ENCODE data around the gene VPS4A.

VPS4A gene

DNA sequence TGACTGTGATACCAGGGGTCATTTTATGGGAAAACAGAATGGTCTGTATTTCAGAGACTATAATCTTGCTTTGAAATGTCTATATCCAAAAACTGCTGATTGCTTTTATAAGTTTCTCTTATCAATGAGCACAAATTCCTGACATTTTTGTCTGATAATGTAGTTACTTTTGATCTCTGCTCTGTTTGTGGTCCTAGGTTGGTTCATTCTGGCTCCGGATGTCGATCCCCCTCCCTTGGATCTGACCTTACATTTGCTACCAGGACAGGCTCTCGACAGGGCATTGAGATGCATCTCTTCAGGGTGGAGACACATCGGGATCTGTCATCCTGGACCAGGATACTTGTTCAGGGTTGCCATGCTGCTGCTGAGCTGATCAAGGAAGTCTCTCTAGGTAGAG, 27.3 kb upstream of the VPS4A start:
- TF ChIP-seq FOXP2 (optimal IDR thresholded peaks at IDR 0.05; ENCODE audit: borderline replicate concordance, extremely low read depth, extremely low read length, insufficient read depth) (no peak), POLR2AphosphoS5 (IDR thresholded peaks at IDR 0.05; ENCODE audit: low read depth, low read length) (no peak), TAF1 (IDR thresholded peaks at IDR 0.05; ENCODE audit: borderline replicate concordance, insufficient read depth, low read length) (no peak), SIN3A (IDR thresholded peaks at IDR 0.05; ENCODE audit: borderline replicate concordance, insufficient read depth, low read length) (no peak)
- TF ChIP-seq, protein P1, sequence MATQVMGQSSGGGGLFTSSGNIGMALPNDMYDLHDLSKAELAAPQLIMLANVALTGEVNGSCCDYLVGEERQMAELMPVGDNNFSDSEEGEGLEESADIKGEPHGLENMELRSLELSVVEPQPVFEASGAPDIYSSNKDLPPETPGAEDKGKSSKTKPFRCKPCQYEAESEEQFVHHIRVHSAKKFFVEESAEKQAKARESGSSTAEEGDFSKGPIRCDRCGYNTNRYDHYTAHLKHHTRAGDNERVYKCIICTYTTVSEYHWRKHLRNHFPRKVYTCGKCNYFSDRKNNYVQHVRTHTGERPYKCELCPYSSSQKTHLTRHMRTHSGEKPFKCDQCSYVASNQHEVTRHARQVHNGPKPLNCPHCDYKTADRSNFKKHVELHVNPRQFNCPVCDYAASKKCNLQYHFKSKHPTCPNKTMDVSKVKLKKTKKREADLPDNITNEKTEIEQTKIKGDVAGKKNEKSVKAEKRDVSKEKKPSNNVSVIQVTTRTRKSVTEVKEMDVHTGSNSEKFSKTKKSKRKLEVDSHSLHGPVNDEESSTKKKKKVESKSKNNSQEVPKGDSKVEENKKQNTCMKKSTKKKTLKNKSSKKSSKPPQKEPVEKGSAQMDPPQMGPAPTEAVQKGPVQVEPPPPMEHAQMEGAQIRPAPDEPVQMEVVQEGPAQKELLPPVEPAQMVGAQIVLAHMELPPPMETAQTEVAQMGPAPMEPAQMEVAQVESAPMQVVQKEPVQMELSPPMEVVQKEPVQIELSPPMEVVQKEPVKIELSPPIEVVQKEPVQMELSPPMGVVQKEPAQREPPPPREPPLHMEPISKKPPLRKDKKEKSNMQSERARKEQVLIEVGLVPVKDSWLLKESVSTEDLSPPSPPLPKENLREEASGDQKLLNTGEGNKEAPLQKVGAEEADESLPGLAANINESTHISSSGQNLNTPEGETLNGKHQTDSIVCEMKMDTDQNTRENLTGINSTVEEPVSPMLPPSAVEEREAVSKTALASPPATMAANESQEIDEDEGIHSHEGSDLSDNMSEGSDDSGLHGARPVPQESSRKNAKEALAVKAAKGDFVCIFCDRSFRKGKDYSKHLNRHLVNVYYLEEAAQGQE (IDR thresholded peaks at IDR 0.05; ENCODE audit: insufficient read depth in 1 of 2, low read depth in 2 of 2, low read length in 2 of 2) = no peak

DNA sequence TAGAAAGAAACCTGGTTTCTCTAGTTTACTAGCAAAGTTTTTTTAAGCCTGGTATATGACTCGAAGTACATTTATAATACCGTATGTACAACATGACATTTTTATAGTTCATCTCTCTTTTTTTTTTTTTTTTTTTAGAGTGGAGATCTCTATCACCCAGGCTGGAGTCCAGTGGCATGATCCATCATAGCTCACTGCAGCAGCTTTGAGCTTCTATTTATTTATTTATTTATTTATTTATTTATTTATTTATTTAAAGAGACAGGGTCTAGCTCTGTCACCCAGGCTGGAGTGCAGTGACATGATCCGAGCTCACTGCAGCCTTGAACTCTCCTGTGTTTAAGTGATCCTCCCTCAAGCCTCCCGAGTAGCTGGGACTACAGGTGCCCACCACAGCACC, 25.9 kb upstream of the VPS4A start:
- TF ChIP-seq FOXP2 (optimal IDR thresholded peaks at IDR 0.05; ENCODE audit: borderline replicate concordance, extremely low read depth, extremely low read length, insufficient read depth) (no peak), POLR2AphosphoS5 (IDR thresholded peaks at IDR 0.05; ENCODE audit: low read depth, low read length) (no peak), TAF1 (IDR thresholded peaks at IDR 0.05; ENCODE audit: borderline replicate concordance, insufficient read depth, low read length) (no peak), SIN3A (IDR thresholded peaks at IDR 0.05; ENCODE audit: borderline replicate concordance, insufficient read depth, low read length) (no peak)
- TF ChIP-seq, protein P1 (IDR thresholded peaks at IDR 0.05; ENCODE audit: insufficient read depth in 1 of 2, low read depth in 2 of 2, low read length in 2 of 2) = no peak

DNA sequence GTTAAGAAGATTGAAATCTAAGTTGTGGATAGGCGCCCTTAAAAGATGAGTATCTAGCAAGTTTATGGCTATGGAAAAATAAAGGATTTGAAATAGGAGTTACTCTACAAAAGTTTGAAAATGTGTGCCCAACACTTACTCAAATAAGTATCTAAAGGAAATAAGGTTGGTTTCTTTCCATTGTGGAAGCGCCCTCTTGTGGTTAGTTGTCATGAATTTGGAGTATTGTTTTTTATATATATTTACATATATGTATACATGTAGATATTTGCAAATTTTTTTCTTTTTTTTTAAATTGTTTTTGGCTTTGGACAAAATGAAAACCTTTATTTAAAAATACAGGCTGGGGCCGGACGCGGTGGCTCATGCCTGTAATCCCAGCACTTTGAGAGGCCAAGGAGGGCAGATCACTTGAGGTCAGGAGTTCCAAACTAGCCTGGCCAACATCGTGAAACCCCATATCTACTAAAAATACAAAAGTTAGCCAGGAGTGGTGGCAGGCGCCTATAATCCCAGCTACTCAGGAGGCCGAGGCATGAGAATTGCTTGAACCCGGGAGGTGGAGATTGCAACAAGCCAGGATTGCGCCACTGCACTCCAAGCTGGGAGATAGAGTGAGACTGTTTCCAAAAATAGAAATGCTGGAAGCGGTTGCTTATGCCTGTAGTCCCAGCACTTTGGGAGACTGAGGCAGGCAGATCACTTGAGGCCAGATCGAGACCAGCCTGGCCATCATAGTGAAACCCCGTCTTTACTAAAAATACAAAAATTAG, 24.0 kb upstream of the VPS4A start:
- TF ChIP-seq SIN3A (IDR thresholded peaks at IDR 0.05; ENCODE audit: borderline replicate concordance, insufficient read depth, low read length) (no peak), POLR2AphosphoS5 (IDR thresholded peaks at IDR 0.05; ENCODE audit: low read depth, low read length) (no peak), FOXP2 (optimal IDR thresholded peaks at IDR 0.05; ENCODE audit: borderline replicate concordance, extremely low read depth, extremely low read length, insufficient read depth) (no peak)

DNA sequence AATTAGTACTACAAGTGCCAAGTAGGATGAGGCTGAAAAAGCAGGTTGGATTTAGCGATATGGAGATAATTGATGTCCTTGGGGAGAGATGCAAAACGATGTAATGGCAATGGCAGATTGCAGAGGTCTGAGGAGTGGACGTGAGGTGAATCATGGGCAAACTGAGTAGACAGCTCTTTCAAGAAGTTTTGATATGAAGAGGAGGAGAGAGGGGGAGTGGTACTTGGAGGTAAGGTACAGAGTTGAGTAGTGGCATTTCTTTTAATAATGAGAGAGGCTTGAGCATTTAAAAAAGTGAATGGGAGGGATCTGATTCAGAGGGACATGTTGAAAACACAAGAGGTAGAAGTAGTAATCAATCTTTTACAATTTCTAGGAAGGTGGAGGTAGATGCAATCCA, 17.7 kb upstream of the VPS4A start:
- TF ChIP-seq, protein P1 (IDR thresholded peaks at IDR 0.05; ENCODE audit: insufficient read depth in 1 of 2, low read depth in 2 of 2, low read length in 2 of 2) = no peak
- TF ChIP-seq POLR2AphosphoS5 (IDR thresholded peaks at IDR 0.05; ENCODE audit: low read depth, low read length) (no peak), TAF1 (IDR thresholded peaks at IDR 0.05; ENCODE audit: borderline replicate concordance, insufficient read depth, low read length) (no peak), FOXP2 (optimal IDR thresholded peaks at IDR 0.05; ENCODE audit: borderline replicate concordance, extremely low read depth, extremely low read length, insufficient read depth) (no peak), SIN3A (IDR thresholded peaks at IDR 0.05; ENCODE audit: borderline replicate concordance, insufficient read depth, low read length) (no peak)

DNA sequence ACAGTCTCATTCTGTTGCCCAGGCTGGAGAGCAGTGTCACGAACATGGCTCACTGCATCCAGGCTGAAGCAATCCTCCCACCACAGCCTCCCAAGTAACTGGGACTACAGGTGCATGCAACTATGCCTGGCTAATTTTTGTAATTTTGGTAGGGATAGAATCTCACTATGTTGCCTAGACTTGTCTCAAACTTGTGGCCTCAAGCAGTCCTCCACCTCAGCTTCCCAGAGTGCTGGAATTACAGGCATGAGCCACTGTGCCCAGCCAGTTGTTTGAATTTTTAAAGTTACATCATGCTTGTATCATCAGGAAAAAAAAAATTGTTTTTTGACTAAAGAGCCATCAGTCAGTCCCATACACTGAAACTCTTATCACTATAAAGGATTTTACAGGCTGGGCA, 17.1 kb upstream of the VPS4A start:
- TF ChIP-seq, protein P1 (IDR thresholded peaks at IDR 0.05; ENCODE audit: insufficient read depth in 1 of 2, low read depth in 2 of 2, low read length in 2 of 2) = no peak
- TF ChIP-seq TAF1 (IDR thresholded peaks at IDR 0.05; ENCODE audit: borderline replicate concordance, insufficient read depth, low read length) (no peak), SIN3A (IDR thresholded peaks at IDR 0.05; ENCODE audit: borderline replicate concordance, insufficient read depth, low read length) (no peak), FOXP2 (optimal IDR thresholded peaks at IDR 0.05; ENCODE audit: borderline replicate concordance, extremely low read depth, extremely low read length, insufficient read depth) (no peak), POLR2AphosphoS5 (IDR thresholded peaks at IDR 0.05; ENCODE audit: low read depth, low read length) (no peak)
